HG02763 (cell line): Measurements from ENCODE around the gene SERTM2.

Experiments
- ATAC-seq: cut with Tn5 transposase; IDR thresholded peaks from one replicate; pipeline ENCODE4 v1.9.1; 2021; ENCODE audit warnings: mild to moderate bottlenecking, moderate library complexity; ENCODE audit not compliant: unreplicated experiment

The SERTM2 gene

GRCh38 chrX:111555406-111555958, 44.0 kb downstream of the SERTM2 start:
- ATAC-seq: no peak

GRCh38 chrX:111560801-111561200, 49.4 kb downstream of the SERTM2 start:
- ATAC-seq: no peak

- no peak for ATAC-seq
Observed at GRCh38 chrX:111561851-111562250, 50.4 kb downstream of the SERTM2 start.

- ATAC-seq: no peak
Observed at GRCh38 chrX:111567542-111568255, 56.3 kb downstream of the SERTM2 start.

GRCh38 chrX:111568354-111568753, 56.9 kb downstream of the SERTM2 start:
- ATAC-seq: no peak

GRCh38 chrX:111568817-111569216, 57.4 kb downstream of the SERTM2 start:
- ATAC-seq: no peak
